ENCODE measurements around the gene NOX4.
"Not testable (repeated sequence)": the region's sequence is repeated elsewhere in the genome, so short reads cannot be mapped to it uniquely, and the experiment has no call there.

The NOX4 gene

DNA sequence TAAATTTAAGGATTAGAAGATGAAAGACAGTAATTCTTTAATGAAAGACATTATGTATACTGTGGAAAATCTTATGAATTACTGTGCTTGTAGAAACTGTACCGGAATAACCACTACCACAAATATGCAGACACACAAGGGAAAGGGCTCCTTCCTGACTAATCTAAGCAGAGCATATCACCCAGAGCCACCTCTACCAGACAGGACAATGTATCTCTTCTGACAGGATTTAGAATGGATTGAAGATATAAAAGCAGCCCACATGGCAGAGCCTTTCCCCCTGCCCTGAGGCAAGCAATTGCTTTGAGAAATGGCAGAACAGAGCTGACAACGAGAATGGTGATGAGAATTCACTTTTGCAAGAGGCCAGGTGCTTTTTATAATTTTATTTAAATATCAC lies 144.1 kb downstream of the NOX4 start:
- Histone ChIP-seq H3K4me3 (ENCODE audit: extremely low read depth, insufficient read depth, low read length, poor library complexity, severe bottlenecking) (no peak overlapping the region), H3K27ac (ENCODE audit: low read depth, low read length, severe bottlenecking) (no peak overlapping the region), H3K36me3 (ENCODE audit: control insufficient read depth, insufficient read depth, low read length) (peaks cover 3% of the 10 kb centered on the region), H3K9me3 (ENCODE audit: control insufficient read depth, low read length) (no peaks in the 10 kb centered on the region), H3K4me1 (ENCODE audit: control insufficient read depth, insufficient read depth, low read length, poor library complexity, severe bottlenecking) (peaks cover 4% of the 10 kb centered on the region)
- WGBS, 2 experiments (ENCODE audit: insufficient coverage in 2 of 2) = no CpG with 5 or more reads among the region's 2 CpGs

DNA sequence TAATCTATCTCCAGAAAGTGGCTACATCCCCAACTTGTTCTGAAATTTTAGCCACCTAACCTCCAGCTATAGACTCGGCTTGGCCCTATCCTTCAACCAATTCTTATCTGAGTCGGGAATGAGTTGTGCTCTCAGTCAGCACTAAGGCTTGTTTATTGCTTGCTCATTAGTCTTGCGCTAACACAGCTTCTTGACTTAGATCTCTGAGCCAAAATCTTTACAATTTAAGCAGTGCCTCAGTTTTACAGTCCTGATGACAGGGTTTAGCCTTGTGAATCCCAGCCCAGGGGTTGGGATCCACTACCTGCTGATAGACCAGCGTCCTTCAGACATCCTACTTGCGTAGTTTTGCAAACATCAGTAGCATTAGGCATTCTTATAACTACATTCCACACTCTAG lies 144.6 kb downstream of the NOX4 start:
- no peak overlapping the region for H3K4me3 ChIP-seq (ENCODE audit: extremely low read depth, insufficient read depth, low read length, poor library complexity, severe bottlenecking)
- H3K9me3 ChIP-seq (ENCODE audit: control insufficient read depth, low read length) = no peaks in the 10 kb centered on the region
- WGBS, 2 experiments (ENCODE audit: insufficient coverage in 2 of 2) = 100% methylated on average over 1 to 4 of the region's 5 CpGs
- H3K36me3 ChIP-seq (ENCODE audit: control insufficient read depth, insufficient read depth, low read length) = peaks cover 3% of the 10 kb centered on the region
- no peak overlapping the region for H3K27ac ChIP-seq (ENCODE audit: low read depth, low read length, severe bottlenecking)
- peaks cover 4% of the 10 kb centered on the region for H3K4me1 ChIP-seq (ENCODE audit: control insufficient read depth, insufficient read depth, low read length, poor library complexity, severe bottlenecking)

DNA sequence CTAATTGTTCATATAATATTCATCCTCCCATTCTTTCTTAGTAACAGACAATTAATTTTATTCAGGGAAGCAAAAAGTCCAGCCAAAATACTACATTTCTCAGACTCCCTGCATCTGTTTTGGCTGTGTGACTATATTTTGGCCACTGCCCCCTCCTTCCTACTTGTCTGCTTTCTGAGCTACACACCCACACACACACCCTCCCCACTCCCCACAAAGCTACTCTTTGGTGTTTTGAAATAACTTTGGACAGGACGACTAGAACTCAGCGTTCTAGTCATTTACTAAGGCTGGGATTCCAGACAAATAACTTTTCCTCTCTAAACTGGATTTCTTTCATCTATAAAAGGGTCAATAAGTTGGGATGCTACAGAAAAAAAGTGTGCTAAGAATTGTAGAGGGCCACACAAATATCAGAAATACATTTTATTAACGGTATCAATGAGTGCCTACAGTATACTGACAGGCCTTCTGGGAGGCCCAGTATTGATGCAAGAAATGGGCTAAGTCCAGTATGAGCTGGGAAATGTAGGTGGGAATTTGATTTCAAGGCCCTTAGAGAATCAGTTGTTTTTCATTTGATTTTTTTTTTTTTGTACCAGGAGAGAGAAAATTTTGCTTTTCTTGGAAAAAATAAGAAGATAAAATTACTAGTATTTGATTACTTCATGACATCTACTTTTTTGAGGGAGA lies 148.1 kb downstream of the NOX4 start:
- H3K27ac ChIP-seq (ENCODE audit: low read depth, low read length, severe bottlenecking) = not testable (repeated sequence)

DNA sequence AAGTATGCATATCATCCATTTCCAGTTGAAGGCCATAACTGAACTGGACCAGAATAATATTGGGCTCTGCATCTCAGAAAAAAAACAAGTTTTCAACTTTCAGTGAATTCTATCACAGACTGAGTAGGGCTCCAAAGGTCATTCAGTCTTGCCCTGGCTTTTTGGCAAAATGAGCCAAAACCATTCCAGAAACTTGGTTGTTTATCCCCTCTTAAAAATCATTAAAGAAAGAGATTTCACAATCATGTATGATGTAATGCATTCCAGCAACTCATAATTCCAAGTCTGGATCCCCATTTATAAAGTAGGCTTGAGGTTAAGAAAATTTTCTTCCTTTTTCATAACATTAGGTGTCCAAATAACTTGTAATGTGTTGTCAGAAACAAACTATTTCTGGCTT lies 150.7 kb downstream of the NOX4 start:
- H3K36me3 ChIP-seq (ENCODE audit: control insufficient read depth, insufficient read depth, low read length); H3K4me3 ChIP-seq (ENCODE audit: extremely low read depth, insufficient read depth, low read length, poor library complexity, severe bottlenecking); H3K9me3 ChIP-seq (ENCODE audit: control insufficient read depth, low read length); H3K27ac ChIP-seq (ENCODE audit: low read depth, low read length, severe bottlenecking); H3K4me1 ChIP-seq (ENCODE audit: control insufficient read depth, insufficient read depth, low read length, poor library complexity, severe bottlenecking): not testable (repeated sequence)

More for the DNA sequence above, 148.1 kb downstream of the NOX4 start:
- not testable (repeated sequence) for H3K36me3 ChIP-seq (ENCODE audit: control insufficient read depth, insufficient read depth, low read length); H3K9me3 ChIP-seq (ENCODE audit: control insufficient read depth, low read length); H3K4me1 ChIP-seq (ENCODE audit: control insufficient read depth, insufficient read depth, low read length, poor library complexity, severe bottlenecking); H3K4me3 ChIP-seq (ENCODE audit: extremely low read depth, insufficient read depth, low read length, poor library complexity, severe bottlenecking)
- WGBS, 2 experiments (ENCODE audit: insufficient coverage in 2 of 2) = 74% methylated on average over 3 of the region's 3 CpGs; no CpG with 5 or more reads in 1 of the 2 experiments

- WGBS, 2 experiments (ENCODE audit: insufficient coverage in 2 of 2) = no CpG with 5 or more reads among the region's 2 CpGs
- H3K4me1 ChIP-seq (ENCODE audit: control insufficient read depth, insufficient read depth, low read length, poor library complexity, severe bottlenecking); H3K9me3 ChIP-seq (ENCODE audit: control insufficient read depth, low read length); H3K27ac ChIP-seq (ENCODE audit: low read depth, low read length, severe bottlenecking); H3K36me3 ChIP-seq (ENCODE audit: control insufficient read depth, insufficient read depth, low read length); H3K4me3 ChIP-seq (ENCODE audit: extremely low read depth, insufficient read depth, low read length, poor library complexity, severe bottlenecking): not testable (repeated sequence)
Observed at GRCh38 chr11:89338073-89338472, 153.1 kb downstream of the NOX4 start.

- H3K9me3 ChIP-seq (ENCODE audit: control insufficient read depth, low read length); H3K36me3 ChIP-seq (ENCODE audit: control insufficient read depth, insufficient read depth, low read length); H3K27ac ChIP-seq (ENCODE audit: low read depth, low read length, severe bottlenecking); H3K4me1 ChIP-seq (ENCODE audit: control insufficient read depth, insufficient read depth, low read length, poor library complexity, severe bottlenecking); H3K4me3 ChIP-seq (ENCODE audit: extremely low read depth, insufficient read depth, low read length, poor library complexity, severe bottlenecking): not testable (repeated sequence)
- 89 to 100% methylated on average over 2 of the region's 4 CpGs for WGBS, 2 experiments (ENCODE audit: insufficient coverage in 2 of 2)
Observed at GRCh38 chr11:89337100-89337650, 154.0 kb downstream of the NOX4 start.

DNA sequence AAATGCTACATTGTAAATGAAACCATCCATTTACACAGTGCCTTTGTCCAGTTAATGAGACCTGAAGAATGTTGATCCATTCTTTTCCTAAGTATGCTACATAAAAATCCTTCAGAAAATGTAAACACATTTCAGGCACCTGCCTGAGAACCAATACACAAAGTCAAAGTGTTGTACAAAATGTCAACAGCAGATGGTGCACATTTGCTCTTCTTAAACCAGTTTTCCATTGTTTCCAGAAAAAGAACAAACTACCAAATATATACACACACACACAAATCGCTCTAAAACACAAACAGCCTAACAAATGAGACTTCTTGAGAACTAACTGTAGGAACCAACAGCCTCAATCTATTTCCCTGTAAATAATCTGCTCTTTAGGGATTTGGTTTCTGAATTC lies 157.5 kb downstream of the NOX4 start:
- not testable (repeated sequence) for H3K4me1 ChIP-seq (ENCODE audit: control insufficient read depth, insufficient read depth, low read length, poor library complexity, severe bottlenecking); H3K27ac ChIP-seq (ENCODE audit: low read depth, low read length, severe bottlenecking)
- no CpG with 5 or more reads among the region's 1 CpG for WGBS, 2 experiments (ENCODE audit: insufficient coverage in 2 of 2)

DNA sequence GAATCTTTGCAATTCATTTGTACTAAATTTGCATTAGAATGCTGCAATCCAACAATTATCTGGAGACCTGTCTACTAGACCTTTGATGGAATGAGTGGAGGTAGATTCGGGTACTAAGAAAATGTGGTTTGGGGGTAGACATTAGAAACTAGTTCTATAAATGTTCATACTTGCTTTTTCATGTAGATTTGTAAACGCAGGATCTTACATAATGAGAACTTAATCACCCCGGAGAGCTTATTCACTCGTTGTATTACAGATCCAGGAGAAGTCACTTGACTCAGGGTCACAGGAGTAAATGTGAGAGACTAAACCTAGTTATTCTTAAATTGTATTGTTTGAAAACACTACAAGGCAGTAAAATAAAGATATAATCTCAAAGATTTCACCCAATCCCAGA lies 159.2 kb downstream of the NOX4 start:
- not testable (repeated sequence) for H3K4me3 ChIP-seq (ENCODE audit: extremely low read depth, insufficient read depth, low read length, poor library complexity, severe bottlenecking); H3K4me1 ChIP-seq (ENCODE audit: control insufficient read depth, insufficient read depth, low read length, poor library complexity, severe bottlenecking); H3K9me3 ChIP-seq (ENCODE audit: control insufficient read depth, low read length); H3K36me3 ChIP-seq (ENCODE audit: control insufficient read depth, insufficient read depth, low read length); H3K27ac ChIP-seq (ENCODE audit: low read depth, low read length, severe bottlenecking)
- WGBS, 2 experiments (ENCODE audit: insufficient coverage in 2 of 2) = no CpG with 5 or more reads among the region's 4 CpGs

More for the DNA sequence above, 157.5 kb downstream of the NOX4 start:
- H3K36me3 ChIP-seq (ENCODE audit: control insufficient read depth, insufficient read depth, low read length); H3K4me3 ChIP-seq (ENCODE audit: extremely low read depth, insufficient read depth, low read length, poor library complexity, severe bottlenecking); H3K9me3 ChIP-seq (ENCODE audit: control insufficient read depth, low read length): not testable (repeated sequence)

GRCh38 chr11:89327885-89328284 lies 163.3 kb downstream of the NOX4 start:
- H3K36me3 ChIP-seq (ENCODE audit: control insufficient read depth, insufficient read depth, low read length) = no peaks in the 10 kb centered on the region
- 80 to 85% methylated on average over 2 to 4 of the region's 5 CpGs for WGBS, 2 experiments (ENCODE audit: insufficient coverage in 2 of 2)
- peak overlapping the region; percentile 10 for H3K27ac ChIP-seq (ENCODE audit: low read depth, low read length, severe bottlenecking)
- no peak overlapping the region for H3K4me3 ChIP-seq (ENCODE audit: extremely low read depth, insufficient read depth, low read length, poor library complexity, severe bottlenecking)
- no peaks in the 10 kb centered on the region for H3K4me1 ChIP-seq (ENCODE audit: control insufficient read depth, insufficient read depth, low read length, poor library complexity, severe bottlenecking)
- no peaks in the 10 kb centered on the region for H3K9me3 ChIP-seq (ENCODE audit: control insufficient read depth, low read length)

DNA sequence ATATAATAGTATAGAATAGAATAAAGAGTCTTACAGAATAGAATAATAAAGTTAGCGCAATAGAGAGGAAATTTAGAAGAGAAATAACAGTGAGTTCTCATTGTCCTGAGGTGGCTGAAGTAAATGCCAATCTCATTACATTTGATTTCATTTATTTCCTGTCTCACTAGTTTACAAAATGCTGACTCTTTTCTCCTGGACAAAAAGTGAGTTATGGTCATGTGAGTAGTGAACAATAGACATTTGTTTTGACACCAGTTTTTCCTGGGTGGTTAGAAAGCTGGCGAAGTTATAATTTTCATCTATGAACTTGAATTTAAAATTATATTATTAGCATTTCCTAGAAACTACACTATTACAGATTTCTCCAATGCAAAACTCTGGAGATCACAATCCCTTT lies 169.8 kb downstream of the NOX4 start:
- Histone ChIP-seq H3K4me3 (ENCODE audit: extremely low read depth, insufficient read depth, low read length, poor library complexity, severe bottlenecking) (no peak overlapping the region), H3K4me1 (ENCODE audit: control insufficient read depth, insufficient read depth, low read length, poor library complexity, severe bottlenecking) (no peaks in the 10 kb centered on the region), H3K36me3 (ENCODE audit: control insufficient read depth, insufficient read depth, low read length) (peaks cover 2% of the 10 kb centered on the region), H3K27ac (ENCODE audit: low read depth, low read length, severe bottlenecking) (no peak overlapping the region), H3K9me3 (ENCODE audit: control insufficient read depth, low read length) (no peaks in the 10 kb centered on the region)
- no CpG with 5 or more reads among the region's 2 CpGs for WGBS, 2 experiments (ENCODE audit: insufficient coverage in 2 of 2)

- H3K36me3 ChIP-seq (ENCODE audit: control insufficient read depth, insufficient read depth, low read length); H3K27ac ChIP-seq (ENCODE audit: low read depth, low read length, severe bottlenecking); H3K4me3 ChIP-seq (ENCODE audit: extremely low read depth, insufficient read depth, low read length, poor library complexity, severe bottlenecking); H3K9me3 ChIP-seq (ENCODE audit: control insufficient read depth, low read length); H3K4me1 ChIP-seq (ENCODE audit: control insufficient read depth, insufficient read depth, low read length, poor library complexity, severe bottlenecking): not testable (repeated sequence)
- WGBS, 2 experiments (ENCODE audit: insufficient coverage in 2 of 2) = 74 to 100% methylated on average over 1 to 2 of the region's 3 CpGs
Observed at GRCh38 chr11:89310607-89311006, 180.6 kb downstream of the NOX4 start.
